GM15510 (cell line): ENCODE measurements around the gene CD40LG.

Experiments
- POLR2A ChIP-seq: IDR thresholded peaks from 3 replicates; pipeline ENCODE4 v1.6.1; 2011; ENCODE audit warnings: borderline replicate concordance; ENCODE audit not compliant: insufficient read length; ENCODE audit errors: extremely low read depth

CD40LG gene

GRCh38 chrX:136647677-136648360 lies at the start of gene CD40LG:
Gene CD40LG (plus strand): TSS chrX:136648158. CDS start chrX:136648249, 91 bp downstream.
- no peak for TF ChIP-seq POLR2A

- TF ChIP-seq POLR2A, result no peak
Observed at GRCh38 chrX:136598631-136599030, 49.3 kb upstream of the CD40LG start.

GRCh38 chrX:136600059-136600458 lies 47.9 kb upstream of the CD40LG start:
- no peak for TF ChIP-seq POLR2A

- TF ChIP-seq POLR2A, result no peak
Observed at GRCh38 chrX:136607236-136607635, 40.7 kb upstream of the CD40LG start.

GRCh38 chrX:136608295-136608933 lies 39.5 kb upstream of the CD40LG start:
- TF ChIP-seq POLR2A, result no peak

- no peak for TF ChIP-seq POLR2A
Observed at GRCh38 chrX:136616987-136617685, 30.8 kb upstream of the CD40LG start.

GRCh38 chrX:136619899-136620505 lies 28.0 kb upstream of the CD40LG start:
- TF ChIP-seq POLR2A, result no peak

- no peak for TF ChIP-seq POLR2A
Observed at GRCh38 chrX:136620780-136621179, 27.2 kb upstream of the CD40LG start.

GRCh38 chrX:136622568-136622967 lies 25.4 kb upstream of the CD40LG start:
- no peak for TF ChIP-seq POLR2A

- no peak for TF ChIP-seq POLR2A
Observed at GRCh38 chrX:136623396-136623795, 24.6 kb upstream of the CD40LG start.

GRCh38 chrX:136625246-136625645 lies 22.7 kb upstream of the CD40LG start:
- TF ChIP-seq POLR2A, result no peak

- no peak for TF ChIP-seq POLR2A
Observed at GRCh38 chrX:136626237-136626636, 21.7 kb upstream of the CD40LG start.

- TF ChIP-seq POLR2A, result no peak
Observed at GRCh38 chrX:136626891-136627290, 21.1 kb upstream of the CD40LG start.

- TF ChIP-seq POLR2A, result no peak
Observed at GRCh38 chrX:136627409-136627808, 20.5 kb upstream of the CD40LG start.

GRCh38 chrX:136629084-136629750 lies 18.7 kb upstream of the CD40LG start:
- TF ChIP-seq POLR2A, result no peak

- TF ChIP-seq POLR2A, result no peak
Observed at GRCh38 chrX:136630881-136631280, 17.1 kb upstream of the CD40LG start.

- TF ChIP-seq POLR2A, result no peak
Observed at GRCh38 chrX:136635235-136635634, 12.7 kb upstream of the CD40LG start.
